IMR-90 (cell line): ENCODE results near the gene CFD.

Source experiments
- BHLHE40 ChIP-seq: fragments of 150-350 bp; IDR thresholded peaks from 2 replicates; pipeline ENCODE4 v1.6.1; 2016; ENCODE audit warnings: mild to moderate bottlenecking, low read depth, low read length
- CEBPB ChIP-seq: IDR thresholded peaks from 2 replicates; pipeline ENCODE4 v1.6.1; 2012; ENCODE audit warnings: low read depth, low read length, improper control_type of control experiment
- CHD1 ChIP-seq: IDR thresholded peaks from 2 replicates; pipeline ENCODE4 v1.6.1; 2012; ENCODE audit warnings: low read depth, low read length, improper control_type of control experiment
- CTCF ChIP-seq: conservative IDR thresholded peaks from 2 replicates; pipeline ENCODE4 v1.5.1; 2012; ENCODE audit warnings: mild to moderate bottlenecking, low read depth, low read length, improper control_type of control experiment
- MXI1 ChIP-seq: IDR thresholded peaks from 2 replicates; pipeline ENCODE4 v1.6.1; 2012; ENCODE audit warnings: low read depth, mild to moderate bottlenecking, low read length, moderate library complexity, borderline replicate concordance
- POLR2A ChIP-seq: IDR thresholded peaks from 2 replicates; pipeline ENCODE4 v1.6.1; 2012; ENCODE audit warnings: mild to moderate bottlenecking, low read depth, low read length
- RAD21 ChIP-seq: IDR thresholded peaks from 2 replicates; pipeline ENCODE4 v1.6.1; 2012; ENCODE audit warnings: low read length, improper control_type of control experiment
- RFX5 ChIP-seq: IDR thresholded peaks from 2 replicates; pipeline ENCODE4 v1.8.0; 2012; ENCODE audit warnings: low read depth, mild to moderate bottlenecking, low read length, moderate library complexity
- USF2 ChIP-seq: fragments of 150-350 bp; IDR thresholded peaks from 2 replicates; pipeline ENCODE4 v1.6.1; 2017; ENCODE audit warnings: mild to moderate bottlenecking, antibody characterized with exemption, low read length, low read depth

GRCh38 chr19:815775-816499, 43.5 kb upstream of the CFD start:
- TF ChIP-seq POLR2A (0 out of 2 replicates have a peak, but pooled peaks have one; percentile 23), CTCF (no peak), BHLHE40 (no peak), CEBPB (no peak), CHD1 (no peak), RFX5 (no peak), MXI1 (no peak), RAD21 (no peak), USF2 (no peak)
